HG02970 (cell line): ENCODE results near the gene STRADB.
"Not testable (repeated sequence)": the region's sequence is repeated elsewhere in the genome, so short reads cannot be mapped to it uniquely, and the experiment has no call there.

Experiments
- ATAC-seq: cut with Tn5 transposase; IDR thresholded peaks from one replicate; pipeline ENCODE4 v1.9.1; 2021; ENCODE audit warnings: mild to moderate bottlenecking, moderate library complexity, moderate number of reproducible peaks; ENCODE audit not compliant: unreplicated experiment, low FRiP score

STRADB gene

DNA sequence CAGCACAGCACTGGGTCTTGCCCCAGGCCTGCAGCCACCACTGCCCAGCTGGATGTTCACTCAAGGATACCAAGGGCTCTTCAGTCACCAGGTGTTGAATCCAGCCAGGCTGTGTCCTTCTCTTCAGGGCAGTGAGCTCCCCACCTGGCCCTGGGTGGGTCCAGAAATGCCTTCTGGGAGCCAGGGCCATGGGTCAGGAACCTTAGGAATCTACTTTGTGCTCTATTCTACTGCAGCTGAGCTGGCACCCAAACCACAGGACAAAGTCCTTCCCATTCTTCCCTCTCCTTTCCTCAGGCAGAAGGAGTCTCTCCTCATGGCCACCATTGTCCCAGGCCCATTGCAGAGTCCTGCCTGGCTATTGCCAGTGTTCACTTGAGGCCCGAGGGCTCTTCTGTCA is 13.0 kb downstream of the STRADB start:
- ATAC-seq = no peak

DNA sequence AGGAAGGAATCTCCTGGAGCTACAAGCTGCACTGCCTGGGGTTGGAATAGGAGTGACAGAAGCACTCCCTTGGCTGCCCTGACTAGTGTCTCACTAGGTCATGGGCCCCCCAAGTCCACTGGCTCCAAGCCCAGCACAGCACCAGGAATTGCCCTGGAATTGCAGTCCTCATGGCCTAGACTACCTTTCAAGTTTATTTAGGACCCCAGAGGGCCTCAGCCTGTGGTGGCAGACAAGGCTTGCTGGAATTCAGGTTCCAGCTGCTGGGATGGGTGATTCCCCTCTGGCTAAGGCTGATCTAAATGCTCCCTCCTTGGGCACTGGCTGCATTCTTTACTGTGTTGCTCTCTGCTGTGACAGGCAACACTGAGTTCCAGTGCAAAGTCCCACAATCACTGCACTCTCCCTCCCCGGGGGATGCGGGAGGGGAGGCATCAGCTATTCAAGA is 14.0 kb downstream of the STRADB start:
- no peak for ATAC-seq

GRCh38 chr2:201466050-201466675 is 14.6 kb downstream of the STRADB start:
- no peak for ATAC-seq

DNA sequence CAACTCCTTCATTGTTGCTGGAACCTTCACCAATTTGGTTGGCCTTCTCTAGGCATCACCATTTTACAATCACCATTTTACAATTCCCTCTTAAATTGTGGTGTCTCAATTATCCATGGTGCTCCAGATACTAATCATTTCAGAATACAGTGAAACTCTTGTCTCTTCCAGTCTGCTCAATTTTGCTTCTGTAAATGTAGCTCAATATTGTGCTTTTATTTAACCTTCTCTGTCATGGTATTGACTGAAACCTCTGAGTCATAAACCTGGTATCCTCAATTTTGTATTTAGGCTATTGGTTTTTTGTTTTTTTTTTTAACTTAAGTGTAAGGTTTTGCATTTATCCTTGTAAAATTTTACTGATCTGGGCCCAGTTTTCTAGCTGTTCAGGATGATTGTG is 16.1 kb downstream of the STRADB start:
- ATAC-seq = no peak

GRCh38 chr2:201470821-201471731 is 19.5 kb downstream of the STRADB start:
- ATAC-seq = no peak

- no peak for ATAC-seq
These were observed 20.3 kb downstream of the STRADB start for GRCh38 chr2:201471732-201472393.

GRCh38 chr2:201472411-201472810 is 20.9 kb downstream of the STRADB start:
- no peak for ATAC-seq

DNA sequence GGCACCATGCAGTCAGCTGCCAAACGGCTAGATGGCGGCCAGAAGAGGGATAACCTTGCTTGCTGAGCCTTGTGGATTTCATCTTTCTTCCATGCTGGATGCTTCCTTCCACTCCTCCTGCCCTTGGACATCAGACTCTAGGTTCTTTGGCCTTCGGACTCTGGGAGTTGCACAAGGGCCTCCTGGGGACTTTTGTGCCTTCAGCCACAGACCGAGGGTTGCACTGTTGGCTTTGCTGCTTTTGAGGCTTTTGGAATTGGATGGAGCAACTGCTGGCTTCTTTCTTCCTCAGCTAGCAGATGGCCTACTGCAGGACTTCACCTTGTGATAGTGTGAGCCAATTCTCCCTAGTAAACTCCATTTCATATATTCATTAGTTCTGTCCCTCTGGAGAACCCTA is 31.0 kb downstream of the STRADB start:
- ATAC-seq = no peak

DNA sequence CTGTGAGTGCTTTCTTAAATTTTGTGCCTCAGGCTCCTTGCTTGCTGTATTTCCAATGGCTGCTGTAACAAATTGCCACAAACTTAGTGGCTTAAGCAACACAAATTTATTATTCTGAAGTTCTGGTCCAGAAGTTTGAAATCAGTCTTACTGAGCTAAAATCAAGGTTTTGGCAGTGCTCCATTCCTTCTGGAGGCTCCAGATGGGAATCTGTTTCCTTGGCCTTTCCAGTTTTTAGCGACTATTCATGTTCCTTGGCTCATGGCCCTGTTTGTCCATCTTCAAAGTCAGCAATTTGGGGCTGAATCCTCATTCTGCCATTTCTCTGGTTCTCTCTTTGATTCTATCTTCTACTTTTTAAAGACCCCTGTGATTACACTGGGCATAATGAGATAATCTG is 31.8 kb downstream of the STRADB start:
- no peak for ATAC-seq

DNA sequence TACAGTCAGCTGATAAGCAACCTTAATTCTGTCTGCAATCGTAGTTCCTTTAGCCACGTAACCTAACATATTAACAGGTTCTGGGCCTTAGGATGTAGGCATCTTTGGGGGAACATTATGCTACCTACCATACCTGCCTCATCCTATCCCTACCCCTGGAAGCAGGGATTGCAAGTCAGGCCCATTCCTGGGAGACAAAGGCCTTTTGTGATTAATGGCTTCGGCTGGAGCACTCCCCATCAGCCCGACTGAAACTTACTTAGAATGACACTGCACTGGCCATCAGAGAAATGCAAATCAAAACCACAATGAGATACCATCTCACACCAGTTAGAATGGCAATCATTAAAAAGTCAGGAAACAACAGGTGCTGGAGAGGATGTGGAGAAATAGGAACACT is 32.2 kb downstream of the STRADB start:
- not testable (repeated sequence) for ATAC-seq

DNA sequence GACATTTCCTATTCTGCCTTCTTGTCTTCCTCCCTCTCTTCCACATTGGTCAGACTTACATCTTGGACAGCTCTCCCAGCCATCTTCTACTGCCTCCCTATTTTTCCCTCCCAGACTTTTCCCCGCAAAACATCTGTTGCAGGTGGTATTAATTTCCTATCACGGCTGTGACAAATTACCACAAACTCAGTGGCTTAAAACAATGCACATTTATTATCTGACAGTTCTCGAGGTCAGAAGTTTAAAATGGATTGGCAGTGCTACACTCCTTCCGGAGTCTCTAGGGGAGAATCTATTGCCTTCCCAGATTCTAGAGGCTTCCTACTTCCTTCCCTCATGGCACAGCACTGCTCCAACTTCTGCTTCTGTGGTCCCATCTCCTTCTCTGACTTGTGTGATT is 33.3 kb downstream of the STRADB start:
- ATAC-seq = no peak

DNA sequence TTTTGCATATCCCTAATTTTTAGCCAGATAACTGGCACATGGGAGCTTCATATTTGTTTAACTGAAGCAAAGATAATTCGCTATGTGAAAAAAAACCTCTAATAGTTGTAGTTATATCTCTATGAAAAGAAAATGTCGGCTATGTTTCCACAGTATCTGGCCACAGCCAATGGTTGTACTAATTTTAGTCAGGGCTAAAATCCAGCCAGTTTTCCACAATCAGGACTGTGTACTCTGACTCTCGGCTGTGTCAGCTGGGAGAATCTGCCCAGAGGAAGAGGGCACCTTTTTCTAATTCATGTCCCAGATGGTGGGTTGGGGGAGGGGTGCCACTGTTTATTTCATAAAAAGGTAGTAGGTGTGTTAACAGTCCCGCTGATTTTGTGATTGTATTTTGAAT is 38.8 kb downstream of the STRADB start:
- ATAC-seq = no peak

- ATAC-seq = no peak
These were observed 45.2 kb downstream of the STRADB start for GRCh38 chr2:201496785-201497184.

DNA sequence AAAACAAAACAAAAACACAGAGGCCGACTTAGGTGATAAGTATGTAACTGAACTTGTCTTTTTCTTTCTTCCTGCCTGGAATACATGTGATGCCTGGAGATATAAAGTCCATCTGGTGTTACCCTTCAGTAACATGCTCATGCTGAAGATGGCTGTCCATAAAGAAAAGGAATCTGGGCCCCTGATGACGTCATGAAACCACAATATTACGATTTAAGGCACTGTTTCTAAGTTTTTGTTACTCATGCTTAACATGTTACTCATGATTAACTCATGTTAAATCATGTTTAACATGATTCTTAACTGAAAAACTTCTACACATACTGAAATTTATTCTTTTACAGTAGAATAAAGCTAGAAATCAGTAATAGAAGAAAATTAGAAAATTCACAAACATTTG is 49.0 kb downstream of the STRADB start:
- no peak for ATAC-seq

- no peak for ATAC-seq
These were observed 51.2 kb downstream of the STRADB start for GRCh38 chr2:201502713-201503112.

DNA sequence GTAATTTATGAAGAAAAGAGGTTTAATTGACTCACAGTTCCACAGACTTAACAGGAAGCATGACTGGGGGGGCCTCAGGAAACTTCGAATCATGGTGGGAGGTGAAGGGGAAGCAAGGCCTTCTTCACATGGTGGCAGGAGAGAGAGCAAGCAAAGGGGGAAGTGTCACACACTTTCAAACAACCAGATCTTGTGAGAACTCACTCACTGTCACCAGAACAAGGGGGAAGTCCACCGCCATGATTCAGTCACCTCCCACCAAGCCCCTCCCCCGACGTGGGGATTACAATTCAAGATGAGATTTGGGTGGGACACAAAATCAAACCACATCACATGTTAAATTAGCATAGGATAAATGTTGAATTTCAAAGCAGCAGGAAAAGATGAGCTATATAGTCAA is 56.2 kb downstream of the STRADB start:
- no peak for ATAC-seq

DNA sequence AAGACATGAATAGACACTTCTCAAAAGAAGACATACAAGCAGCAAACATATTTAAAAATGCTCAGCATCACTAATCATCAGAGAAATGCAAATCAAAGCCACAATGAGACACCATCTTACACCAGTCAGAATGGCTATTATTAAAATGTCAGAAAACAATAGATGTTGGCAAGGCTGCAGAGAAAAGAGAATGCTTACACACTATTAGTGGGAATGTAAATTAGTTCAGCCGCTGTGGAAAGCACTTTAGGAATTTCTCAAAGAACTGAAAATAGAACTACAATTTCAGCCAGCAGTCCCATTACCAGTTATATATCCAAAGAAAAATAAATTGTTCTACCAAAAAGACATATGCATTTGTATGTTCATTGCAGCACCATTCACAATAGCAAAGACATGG is 61.7 kb downstream of the STRADB start:
- ATAC-seq = no peak

GRCh38 chr2:201515573-201516246 is 64.2 kb downstream of the STRADB start:
- ATAC-seq = no peak

DNA sequence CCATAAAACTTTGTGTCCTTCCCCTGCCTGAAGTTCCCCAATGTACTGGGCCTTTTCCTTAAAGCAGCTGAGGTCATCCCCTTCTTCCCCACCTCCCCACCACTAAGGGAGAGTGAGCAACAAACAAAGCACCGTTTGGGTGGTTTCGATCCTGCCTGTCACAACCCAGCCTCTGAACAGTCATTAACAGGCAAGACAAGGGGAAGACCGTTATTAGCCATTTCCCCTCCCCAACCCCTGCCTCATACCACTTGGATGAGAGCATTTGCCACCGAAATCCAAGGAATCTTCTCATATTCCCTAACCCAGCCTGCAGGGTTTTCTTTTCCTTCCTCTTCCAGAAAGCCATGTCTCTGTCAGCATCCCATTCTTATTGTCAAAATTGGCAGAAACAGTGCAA is 65.6 kb downstream of the STRADB start:
- ATAC-seq = no peak

DNA sequence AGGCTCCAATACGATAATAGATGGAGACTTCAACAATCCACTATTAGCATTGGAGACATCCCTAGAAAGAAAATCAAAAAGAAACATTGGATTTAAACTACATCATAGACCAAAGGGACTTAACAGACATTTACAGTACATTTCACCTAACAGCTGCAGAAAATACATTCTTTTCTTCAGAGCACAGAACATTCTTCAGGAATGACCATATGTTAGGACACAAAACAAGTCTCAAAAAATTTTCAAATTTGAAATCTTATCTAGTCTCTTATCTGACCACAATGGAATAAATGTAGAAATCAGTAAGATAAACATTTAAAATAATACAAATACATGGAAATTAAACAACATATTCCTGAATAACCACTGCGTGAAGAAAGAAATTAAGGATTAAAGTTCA is 68.7 kb downstream of the STRADB start:
- ATAC-seq = no peak

DNA sequence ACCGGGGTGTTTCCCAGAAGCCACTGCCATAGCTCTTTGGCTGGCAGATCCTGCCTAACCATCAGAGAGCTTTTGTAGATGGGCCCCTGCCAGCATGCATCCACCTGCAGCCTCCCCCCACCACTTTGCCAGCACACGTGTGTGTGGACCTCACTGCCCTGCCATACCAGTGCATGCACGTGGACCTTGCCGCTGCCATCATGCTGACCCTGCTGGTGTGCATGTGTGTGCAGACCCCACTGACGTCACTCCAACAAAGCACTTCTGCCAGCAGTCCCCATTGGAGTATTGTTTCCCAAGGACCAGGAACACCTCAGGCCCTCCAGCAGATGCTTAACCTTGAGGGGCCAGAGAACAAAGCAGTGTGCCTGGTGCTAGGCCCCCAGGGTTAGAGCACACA is 71.4 kb downstream of the STRADB start:
- ATAC-seq = no peak
